Placental pericyte (primary cell): ENCODE measurements around the gene TEN1. TPM values are rescaled to one million over a fixed set of nuclear protein-coding genes. Genes with fewer than 3 reads are reported as not detected.

Experiments used
- total RNA-seq: library from RNA; depleted of rRNA; stranded (reverse); fragments of >200 nt; gene quantifications from 2 replicates; pipeline ENCODE4 v1.2.3, GENCODE V29; 2012

Gene TEN1, protein sequence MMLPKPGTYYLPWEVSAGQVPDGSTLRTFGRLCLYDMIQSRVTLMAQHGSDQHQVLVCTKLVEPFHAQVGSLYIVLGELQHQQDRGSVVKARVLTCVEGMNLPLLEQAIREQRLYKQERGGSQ
- 15.3 and 18.6 TPM in 2 replicates for total RNA-seq

GRCh38 chr17:75978938-75979704 lies at the start of gene TEN1, which contains the start of gene ACOX1:
Gene TEN1 (plus strand): TSS chr17:75979240. CDS start chr17:75986193, 6,953 bp downstream.
Gene ACOX1 (minus strand): TSS chr17:75979166. CDS start chr17:75979073, 93 bp downstream.

GRCh38 chr17:75940727-75941441 lies 38.2 kb upstream of the TEN1 start, which contains the start of gene FBF1:
Gene FBF1 (minus strand): TSS chr17:75941042. CDS start chr17:75938149, 2,893 bp downstream.

GRCh38 chr17:76000755-76001521 lies 21.9 kb downstream of the TEN1 start, which contains the start of gene CDK3:
Gene CDK3 (plus strand): TSS chr17:76000855. CDS start chr17:76001426, 571 bp downstream.

DNA sequence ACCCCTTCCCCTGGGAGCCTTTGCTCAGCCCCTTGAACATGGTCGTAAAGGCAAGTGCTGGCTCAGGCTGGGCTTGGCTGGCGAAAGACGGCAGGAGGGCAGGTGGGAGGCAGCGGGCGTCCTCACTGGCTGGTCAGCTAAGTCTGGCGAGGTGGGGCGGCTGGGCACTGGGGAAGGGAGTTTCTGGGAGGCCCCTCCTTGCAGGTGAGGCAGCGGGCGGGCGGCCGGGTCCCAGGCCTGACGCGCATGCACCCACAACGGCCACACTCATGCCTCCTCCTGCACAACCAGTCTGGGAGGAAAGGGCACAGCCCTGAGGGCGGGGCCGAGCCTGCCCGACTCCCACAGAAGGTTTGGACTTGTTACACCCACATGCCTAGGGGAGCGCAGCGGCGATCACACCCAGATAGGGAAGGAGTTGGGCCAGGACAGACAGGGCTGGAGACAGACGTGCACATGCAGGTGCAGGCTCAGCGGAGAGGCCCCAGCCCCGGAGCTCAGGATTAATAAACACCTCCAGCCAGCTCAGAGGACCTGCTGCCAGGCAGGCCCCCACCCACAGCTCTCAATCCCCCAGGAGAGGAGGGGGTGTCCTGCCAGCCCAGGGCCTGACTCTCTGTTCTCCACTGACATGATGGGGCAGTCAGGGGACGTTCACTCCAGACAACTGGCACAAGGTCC lies 48.3 kb downstream of the TEN1 start, which contains the start of gene EVPL:
Gene EVPL, minus strand, starts transcription at position 148 of the 681 bp plus-strand sequence. Its CDS starts 108 bp downstream, at position 40.

Other genes starting within 250 kb of the TEN1 start
- 24.7 and 37.7 TPM in 2 replicates for gene GALK1, start 214.0 kb upstream of the TEN1 start, total RNA-seq
- 15.3 and 24.6 TPM in 2 replicates for gene UNK, start 194.4 kb upstream of the TEN1 start, total RNA-seq
- 1.8 and 2.3 TPM in 2 replicates for gene UNC13D, start 134.8 kb upstream of the TEN1 start, total RNA-seq
- 23.0 and 64.6 TPM in 2 replicates for gene WBP2, start 123.9 kb upstream of the TEN1 start, total RNA-seq
- gene TRIM47, start 100.7 kb upstream of the TEN1 start, total RNA-seq = 15.3 and 18.6 TPM in 2 replicates
- gene TRIM65, start 82.3 kb upstream of the TEN1 start, total RNA-seq = 14.4 and 26.5 TPM in 2 replicates
- gene MRPL38, start 74.4 kb upstream of the TEN1 start, total RNA-seq = 35.5 and 44.2 TPM in 2 replicates
- gene FBF1, start 38.2 kb upstream of the TEN1 start, total RNA-seq = 5.3 and 14.7 TPM in 2 replicates
- gene ACOX1, start 74 bp upstream of the TEN1 start, total RNA-seq = 43.1 and 66.6 TPM in 2 replicates
- gene CDK3, start 21.6 kb downstream of the TEN1 start, total RNA-seq = 0.66 and 1.9 TPM in 2 replicates
- gene EVPL, start 48.1 kb downstream of the TEN1 start, total RNA-seq = 0.29 TPM in 1 of 2 replicates, not detected in the other
- 36.9 and 48.4 TPM in 2 replicates for gene SRP68, start 93.3 kb downstream of the TEN1 start, total RNA-seq
- 0.14 and 0.22 TPM in 2 replicates for gene GALR2, start 95.5 kb downstream of the TEN1 start, total RNA-seq
- not detected in 2 replicates for gene ZACN, start 99.9 kb downstream of the TEN1 start, total RNA-seq
- 96.9 and 131 TPM in 2 replicates for gene EXOC7, start 124.5 kb downstream of the TEN1 start, total RNA-seq
- not detected in 2 replicates for gene FOXJ1, start 162.0 kb downstream of the TEN1 start, total RNA-seq